Measurements from ENCODE around the gene EIF4EBP2. TPM values are rescaled to one million over a fixed set of nuclear protein-coding genes. Genes with fewer than 3 reads are reported as not detected.
A peak's percentile ranks its signal among the peaks of the same experiment; 100 is the strongest.

EIF4EBP2 gene
- polyA plus RNA-seq, 1 of the 3 experiments (the other 2 are of a cell fraction), result 9.9 TPM

DNA sequence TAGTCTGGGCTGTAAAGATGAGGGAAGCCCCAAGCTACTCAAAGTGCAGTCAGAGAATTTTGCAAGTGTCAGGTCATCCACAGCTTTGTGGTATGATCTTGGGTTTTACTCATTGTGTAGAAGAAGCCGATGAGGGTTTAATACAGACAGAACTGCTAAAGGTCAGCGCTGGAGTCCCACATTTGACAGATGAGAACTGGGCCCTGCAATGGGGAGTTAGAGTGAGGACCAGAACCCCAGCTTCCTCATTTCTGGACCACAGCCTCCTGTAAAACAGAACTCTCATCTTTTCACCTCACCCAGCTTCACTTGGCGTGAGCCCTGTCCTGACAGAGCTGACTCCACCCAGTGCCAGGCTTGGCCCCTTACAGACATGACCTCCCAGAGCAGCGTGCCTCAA is 41.6 kb upstream of the EIF4EBP2 start:
- Histone ChIP-seq H3K79me2 (ENCODE audit: insufficient read depth) (no peaks in the 10 kb centered on the region), H3K27ac (ENCODE audit: low read depth in 2 of 2, low read length in 1 of 2) (no peak overlapping the region), H3K27me3 (ENCODE audit: insufficient read depth) (no peaks in the 10 kb centered on the region), H3K9me2 (no peaks in the 10 kb centered on the region), H3K36me3 (replicated peaks in 1 of 2; ENCODE audit: control insufficient read depth in 1 of 2, insufficient read depth in 2 of 2, low read length in 1 of 2) (no peaks in the 10 kb centered on the region), H2AFZ (ENCODE audit: low read depth) (no peak overlapping the region), H3K9me3 (no peaks in the 10 kb centered on the region), H3K9ac (no peak overlapping the region), H3K4me1 (ENCODE audit: control insufficient read depth in 1 of 2, insufficient read depth in 2 of 2, low read depth in 1 of 2, low read length in 1 of 2) (peaks cover 6 to 17% of the 10 kb centered on the region in 2 experiments; a peak in 3 of 4 replicates), H3K4me3 (ENCODE audit: low read depth in 2 of 2, low read length in 1 of 2) (no peak overlapping the region), H3K4me2 (no peak overlapping the region), H4K20me1 (ENCODE audit: insufficient read depth) (no peaks in the 10 kb centered on the region), H3F3A (replicated peaks; ENCODE audit: insufficient read depth) (peaks cover 2% of the 10 kb centered on the region)
- 93% methylated on average over 4 of the region's 4 CpGs for WGBS (ENCODE audit: low lambda C conversion rate)
- DNase-seq, result no peak
- POLR2A ChIA-PET, result no interaction called here
- TF ChIP-seq JUND (IDR thresholded peaks at IDR 0.05), result no peak
- TF ChIP-seq GABPA (IDR thresholded peaks at IDR 0.05; ENCODE audit: low read depth), result no peak
- no peak for TF ChIP-seq RAD21 (IDR thresholded peaks at IDR 0.05; ENCODE audit: low read length)
- TF ChIP-seq EP300 (IDR thresholded peaks at IDR 0.05; ENCODE audit: borderline replicate concordance in 1 of 2, low read depth in 1 of 2, low read length in 1 of 2), result no peak
- TF ChIP-seq FOXJ3 (CRISPR knock-in tag; IDR thresholded peaks at IDR 0.05), result no peak
- no peak for TF ChIP-seq TAF1 (IDR thresholded peaks at IDR 0.05; ENCODE audit: borderline replicate concordance, low read depth, low read length)
- TF ChIP-seq, protein P1, sequence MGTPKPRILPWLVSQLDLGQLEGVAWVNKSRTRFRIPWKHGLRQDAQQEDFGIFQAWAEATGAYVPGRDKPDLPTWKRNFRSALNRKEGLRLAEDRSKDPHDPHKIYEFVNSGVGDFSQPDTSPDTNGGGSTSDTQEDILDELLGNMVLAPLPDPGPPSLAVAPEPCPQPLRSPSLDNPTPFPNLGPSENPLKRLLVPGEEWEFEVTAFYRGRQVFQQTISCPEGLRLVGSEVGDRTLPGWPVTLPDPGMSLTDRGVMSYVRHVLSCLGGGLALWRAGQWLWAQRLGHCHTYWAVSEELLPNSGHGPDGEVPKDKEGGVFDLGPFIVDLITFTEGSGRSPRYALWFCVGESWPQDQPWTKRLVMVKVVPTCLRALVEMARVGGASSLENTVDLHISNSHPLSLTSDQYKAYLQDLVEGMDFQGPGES (IDR thresholded peaks at IDR 0.05; ENCODE audit: low read depth, low read length), result no peak
- TF ChIP-seq, protein P2, sequence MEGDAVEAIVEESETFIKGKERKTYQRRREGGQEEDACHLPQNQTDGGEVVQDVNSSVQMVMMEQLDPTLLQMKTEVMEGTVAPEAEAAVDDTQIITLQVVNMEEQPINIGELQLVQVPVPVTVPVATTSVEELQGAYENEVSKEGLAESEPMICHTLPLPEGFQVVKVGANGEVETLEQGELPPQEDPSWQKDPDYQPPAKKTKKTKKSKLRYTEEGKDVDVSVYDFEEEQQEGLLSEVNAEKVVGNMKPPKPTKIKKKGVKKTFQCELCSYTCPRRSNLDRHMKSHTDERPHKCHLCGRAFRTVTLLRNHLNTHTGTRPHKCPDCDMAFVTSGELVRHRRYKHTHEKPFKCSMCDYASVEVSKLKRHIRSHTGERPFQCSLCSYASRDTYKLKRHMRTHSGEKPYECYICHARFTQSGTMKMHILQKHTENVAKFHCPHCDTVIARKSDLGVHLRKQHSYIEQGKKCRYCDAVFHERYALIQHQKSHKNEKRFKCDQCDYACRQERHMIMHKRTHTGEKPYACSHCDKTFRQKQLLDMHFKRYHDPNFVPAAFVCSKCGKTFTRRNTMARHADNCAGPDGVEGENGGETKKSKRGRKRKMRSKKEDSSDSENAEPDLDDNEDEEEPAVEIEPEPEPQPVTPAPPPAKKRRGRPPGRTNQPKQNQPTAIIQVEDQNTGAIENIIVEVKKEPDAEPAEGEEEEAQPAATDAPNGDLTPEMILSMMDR (IDR thresholded peaks at IDR 0.05), result no peak
- CTCF ChIA-PET, result interaction anchor here (1.2 to 9.0 kb wide), 5 partner anchors 78 to 404 kb away, joined by 3 to 214 read pairs (median 27); partner anchors contain the start of genes NPFFR1 and PPA1

DNA sequence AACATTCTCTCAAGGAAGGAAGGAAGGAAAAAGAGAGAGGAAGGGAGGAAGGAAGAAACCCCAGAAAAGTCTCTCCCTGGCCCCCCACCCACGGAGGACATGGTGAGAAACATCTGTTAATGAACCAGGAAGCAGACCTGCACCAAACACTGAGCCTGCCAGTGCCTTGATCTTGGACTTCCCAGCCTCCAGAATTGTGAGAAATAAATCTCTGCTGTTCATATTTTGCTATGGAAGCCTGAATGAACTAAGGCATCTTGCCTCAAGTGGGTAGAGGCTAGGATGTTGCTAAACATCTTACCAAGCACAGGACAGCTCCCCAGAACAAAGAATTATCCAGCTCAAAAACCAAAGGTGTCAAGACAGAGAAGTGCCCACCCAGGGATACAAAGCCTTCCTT is 40.7 kb upstream of the EIF4EBP2 start:
- Histone ChIP-seq H3K4me3 (ENCODE audit: low read depth in 2 of 2, low read length in 1 of 2) (no peak overlapping the region), H3K9ac (no peak overlapping the region), H3F3A (replicated peaks; ENCODE audit: insufficient read depth) (no peaks in the 10 kb centered on the region), H3K79me2 (ENCODE audit: insufficient read depth) (no peaks in the 10 kb centered on the region), H3K9me3 (no peaks in the 10 kb centered on the region), H3K4me2 (no peak overlapping the region), H3K27ac (ENCODE audit: low read depth in 2 of 2, low read length in 1 of 2) (peak overlapping the region; percentile 60 to 96; a peak in 3 of 4 replicates), H3K27me3 (ENCODE audit: insufficient read depth) (no peaks in the 10 kb centered on the region), H2AFZ (ENCODE audit: low read depth) (no peak overlapping the region), H4K20me1 (ENCODE audit: insufficient read depth) (no peaks in the 10 kb centered on the region), H3K36me3 (replicated peaks in 1 of 2; ENCODE audit: control insufficient read depth in 1 of 2, insufficient read depth in 2 of 2, low read length in 1 of 2) (no peaks in the 10 kb centered on the region), H3K4me1 (ENCODE audit: control insufficient read depth in 1 of 2, insufficient read depth in 2 of 2, low read depth in 1 of 2, low read length in 1 of 2) (peaks cover 6 to 15% of the 10 kb centered on the region in 2 experiments; a peak in 3 of 4 replicates), H3K9me2 (no peaks in the 10 kb centered on the region)
- POLR2A ChIA-PET, result interaction anchor here (0.6 to 1.9 kb wide), 6 partner anchors 8 to 311 kb away, joined by 4 to 11 read pairs (median 5); partner anchors contain the start of genes LRRC20 and SAR1A
- 39% methylated on average over 1 of the region's 1 CpG for WGBS (ENCODE audit: low lambda C conversion rate)
- CTCF ChIA-PET, result interaction anchor here (1.0 to 9.0 kb wide), 24 partner anchors 9 to 405 kb away, joined by 3 to 214 read pairs (median 18); partner anchors contain the start of genes EIF4EBP2, LRRC20, NPFFR1 and PPA1
- DNase-seq, result no peak
- TF ChIP-seq, protein P2 (IDR thresholded peaks at IDR 0.05), result no peak
- no peak for TF ChIP-seq GABPA (IDR thresholded peaks at IDR 0.05; ENCODE audit: low read depth)
- TF ChIP-seq CHD2 (IDR thresholded peaks at IDR 0.05; ENCODE audit: low read length, partially characterized antibody), result no peak
